Endothelial cell of umbilical vein (primary cell): ENCODE measurements around the gene SPACDR. TPM values are rescaled to one million over a fixed set of nuclear protein-coding genes. Genes with fewer than 3 reads are reported as not detected.
"Not testable (repeated sequence)": the region's sequence is repeated elsewhere in the genome, so short reads cannot be mapped to it uniquely, and the experiment has no call there.

Source experiments
- BruUV-seq: library from RNA; stranded (reverse); fragments of 400-500 nt; replicated peaks from 2 replicates; lab custom pipeline; 2021; lab: Mats Ljungman, UMichigan
- CTCF ChIA-PET: fragments of 300-600, 350-600 bp; sonication (Branson Sonifier 250); formaldehyde crosslinking; loops from one replicate; lab custom pipeline; 2021; ENCODE audit warnings: antibody characterized with exemption, inconsistent platforms; lab: Charles Lee
- POLR2A ChIA-PET: fragments of 300-600, 350-600 bp; sonication (Branson Sonifier 250); formaldehyde crosslinking; loops from one replicate; lab custom pipeline; 2021; ENCODE audit warnings: antibody characterized with exemption, inconsistent platforms; lab: Charles Lee
- DNase-seq: peaks from one replicate; pipeline ENCODE4 v3.0.0-alpha.2; 2011; ENCODE audit warnings: low read depth, low spot score
- FAIRE-seq: peaks from 2 replicates; lab custom pipeline; 2011; peaks lifted over from hg19 to GRCh38; lab: Jason Lieb, UNC
- H2AFZ ChIP-seq: 2 replicates; pipeline ENCODE4 v1.6.0; 2012; ENCODE audit warnings: low read depth, low read length, control low read depth, inconsistent platforms
- H3K27ac ChIP-seq: 2 replicates; pipeline ENCODE4 v1.5.1; 2011; ENCODE audit warnings: low read depth, mild to moderate bottlenecking, control low read depth, low read length, moderate library complexity; ENCODE audit not compliant: insufficient read depth
- H3K27me3 ChIP-seq, 2 experiments: 2 replicates each; pipeline versions ENCODE4 v1.6.0 to v1.6.1; 2011; ENCODE audit warnings: low read length in 2 of 2, mixed read lengths in 1 of 2; ENCODE audit not compliant: control insufficient read depth in 2 of 2, insufficient read depth in 2 of 2
- H3K36me3 ChIP-seq, 2 experiments: 2 replicates in 1 of 2; 3 replicates in 1 of 2; pipeline ENCODE4 v1.5.1; 2011; ENCODE audit warnings: low read length in 2 of 2, mild to moderate bottlenecking in 1 of 2, moderate library complexity in 1 of 2; ENCODE audit not compliant: control insufficient read depth in 2 of 2, insufficient read depth in 2 of 2; ENCODE audit errors: extremely low read depth in 1 of 2
- H3K4me1 ChIP-seq: 3 replicates; pipeline ENCODE4 v1.5.1; 2011; ENCODE audit warnings: mild to moderate bottlenecking, low read length; ENCODE audit not compliant: control insufficient read depth, insufficient read depth; ENCODE audit errors: extremely low read depth
- H3K4me2 ChIP-seq: 2 replicates; pipeline ENCODE4 v1.6.1; 2011; ENCODE audit warnings: low read length, control low read depth, mixed read lengths; ENCODE audit not compliant: insufficient read depth
- H3K4me3 ChIP-seq, 3 experiments: fragments of 200-600 bp in 1 of 3; sonication (generic), shearing (Covaris generic) in 1 of 3; replicated peaks in 1 of 3; 2 replicates each; pipeline ENCODE4 v1.5.1; 2011 to 2016; ENCODE audit warnings: control low read depth in 3 of 3, low read length in 3 of 3, mild to moderate bottlenecking in 2 of 3, inconsistent platforms in 1 of 3, low read depth in 1 of 3, moderate library complexity in 1 of 3; ENCODE audit not compliant: insufficient read depth in 1 of 3
- H3K79me2 ChIP-seq: 2 replicates; pipeline ENCODE4 v1.6.0; 2012; ENCODE audit warnings: low read length, inconsistent platforms; ENCODE audit not compliant: control insufficient read depth, insufficient read depth
- H3K9ac ChIP-seq: replicated peaks from 2 replicates; pipeline ENCODE3; 2011; ENCODE audit warnings: low read length, control low read depth; ENCODE audit not compliant: insufficient read depth; ENCODE audit errors: extremely low read depth
- H3K9me1 ChIP-seq: replicated peaks from 3 replicates; pipeline ENCODE4 v1.6.0; 2011; ENCODE audit warnings: mild to moderate bottlenecking, low read length; ENCODE audit not compliant: control insufficient read depth, insufficient read depth; ENCODE audit errors: extremely low read depth
- H3K9me3 ChIP-seq: replicated peaks from 2 replicates; pipeline ENCODE4 v1.5.1; 2012; ENCODE audit warnings: low read length, inconsistent platforms; ENCODE audit not compliant: control insufficient read depth, insufficient read depth
- H4K20me1 ChIP-seq: replicated peaks from 2 replicates; pipeline ENCODE3; 2011; ENCODE audit warnings: mild to moderate bottlenecking, low read length; ENCODE audit not compliant: control insufficient read depth, insufficient read depth; ENCODE audit errors: extremely low read depth
- EZH2 ChIP-seq: IDR thresholded peaks from 2 replicates; pipeline ENCODE4 v1.6.1; 2012; ENCODE audit warnings: borderline replicate concordance, low read depth, mild to moderate bottlenecking, moderate library complexity, low read length, inconsistent platforms; ENCODE audit not compliant: severe bottlenecking
- FOS ChIP-seq: IDR thresholded peaks from 2 replicates; pipeline ENCODE4 v1.6.1; 2011; ENCODE audit warnings: mild to moderate bottlenecking, low read length, moderate library complexity, borderline replicate concordance; ENCODE audit not compliant: insufficient read depth
- GATA2 ChIP-seq: IDR thresholded peaks from 2 replicates; pipeline ENCODE4 v1.7.0; 2011; ENCODE audit warnings: low read depth, mild to moderate bottlenecking, moderate library complexity, mixed read lengths, low read length; ENCODE audit not compliant: insufficient read length, insufficient read depth
- JUN ChIP-seq: IDR thresholded peaks from 2 replicates; pipeline ENCODE4 v1.6.1; 2011; ENCODE audit warnings: borderline replicate concordance, low read depth; ENCODE audit not compliant: insufficient read length, insufficient read depth
- MYC ChIP-seq: IDR thresholded peaks from one replicate; pipeline ENCODE4 v1.6.1; 2011; ENCODE audit warnings: mild to moderate bottlenecking, low read depth, low read length
- POLR2A ChIP-seq: IDR thresholded peaks from 2 replicates; pipeline ENCODE4 v1.6.1; 2012; ENCODE audit warnings: low read depth, mild to moderate bottlenecking, control low read depth, low read length
- POLR2AphosphoS5 ChIP-seq: IDR thresholded peaks from 2 replicates; pipeline ENCODE4 v1.6.1; 2012; ENCODE audit warnings: low read depth, mild to moderate bottlenecking, control low read depth, low read length, moderate library complexity; ENCODE audit not compliant: insufficient read depth
- dilution Hi-C: fragments of 300-500 bp; cut with MboI; formaldehyde crosslinking; loops from one replicate; pipeline ENCODE4 v1.15.0; 2019; ENCODE audit warnings: low sequenced_read_pairs; ENCODE audit not compliant: extremely low pct_ligation_motif_present
- intact Hi-C: fragments of 100-400 bp; cut with micrococcal nuclease; formaldehyde crosslinking; loops from one replicate; pipeline ENCODE4 v1.10.0; 2022
- polyA plus RNA-seq, 4 experiments: library from polyadenylated mRNA; depleted of rRNA in 3 of 4; stranded (reverse) in 3 of 4; unstranded in 1 of 4; fragments of >200 nt; gene quantifications; 2 replicates each; pipeline versions ENCODE4 v1.2.1 to v1.2.3, GENCODE V29; 2011 to 2012; ENCODE audit warnings: missing spikeins in 1 of 4
- total RNA-seq: library from RNA; stranded (reverse); gene quantifications from 2 replicates; pipeline ENCODE4 v1.2.3, GENCODE V29; 2021
- TF ChIP-seq, protein P1 (sequence below): IDR thresholded peaks from 2 replicates; pipeline ENCODE4 v1.6.1; 2011; ENCODE audit not compliant: insufficient read depth, insufficient read length
- TF ChIP-seq, protein P2 (sequence below), 2 donors: IDR thresholded peaks; 1 replicate in 1 of 2; 2 replicates in 1 of 2; pipeline ENCODE4 v1.5.1; 2011; ENCODE audit warnings: low read length in 2 of 2, mild to moderate bottlenecking in 2 of 2, moderate library complexity in 2 of 2, control low read depth in 1 of 2, inconsistent platforms in 1 of 2, low read depth in 1 of 2; ENCODE audit not compliant: insufficient read depth in 1 of 2; ENCODE audit errors: extremely low read depth in 1 of 2

SPACDR gene
- total and polyA plus RNA-seq, 2 donors (not counting 3 experiments of a cell fraction or from before 2014, with no cell fraction given): 1.6 to 4.1 TPM

DNA sequence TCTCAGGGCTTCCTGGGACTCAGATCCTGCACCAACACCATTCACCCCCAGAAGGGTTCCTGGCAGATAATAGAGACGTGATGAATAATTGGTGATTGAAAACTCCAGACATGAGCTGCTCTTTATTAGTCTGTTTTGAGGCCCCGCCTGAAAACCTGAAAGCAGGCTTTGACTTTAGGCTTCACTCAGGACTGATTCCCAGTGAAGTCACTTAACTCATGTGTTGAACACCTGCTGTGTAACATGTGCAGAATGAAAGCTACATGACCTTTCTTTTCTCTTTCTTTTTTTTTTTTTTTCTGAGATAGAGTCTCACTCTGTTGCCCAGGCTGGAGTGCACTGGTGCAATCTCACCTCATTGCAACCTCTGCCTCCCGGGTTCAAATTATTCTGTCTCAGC is 8.9 kb downstream of the SPACDR start:
- FAIRE-seq: peak; percentile 59
- dilution Hi-C loops: no loop called here
- no peak overlapping the region for H3K4me2 ChIP-seq

DNA sequence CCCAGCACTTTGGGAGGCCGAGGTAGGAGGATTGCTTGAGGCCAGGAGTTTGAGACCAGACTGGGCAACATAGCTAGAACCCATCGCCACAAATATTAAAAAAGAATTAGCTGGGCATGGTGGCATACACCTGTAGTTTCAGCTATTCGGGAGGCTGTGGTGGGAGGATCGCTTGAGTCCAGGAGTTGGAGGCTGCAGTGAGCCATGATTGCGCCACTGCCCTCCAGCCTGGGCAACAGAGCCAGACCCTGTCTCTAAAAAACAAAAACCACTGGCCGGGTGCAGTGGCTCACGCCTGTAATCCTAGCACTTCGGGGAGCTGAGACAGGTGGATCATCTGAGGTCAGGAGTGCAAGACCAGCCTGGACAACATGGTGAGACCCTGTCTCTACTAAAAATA is 10.2 kb downstream of the SPACDR start:
- H3K4me2 ChIP-seq, dilution Hi-C loops, H3K27me3 ChIP-seq, DNase-seq, H3K9ac ChIP-seq, H3K79me2 ChIP-seq, H3K9me3 ChIP-seq, H4K20me1 ChIP-seq, H3K27ac ChIP-seq, intact Hi-C loops, H3K4me3 ChIP-seq, BruUV-seq, H3K36me3 ChIP-seq, H3K9me1 ChIP-seq, H2AFZ ChIP-seq: not testable (repeated sequence)
- peak; percentile 15 for FAIRE-seq
- ChIA-PET POLR2A (interaction anchor here (1.1 kb wide), 1 partner anchor 223 kb away, joined by 5 read pairs; no protein-coding TSS in a partner anchor), CTCF (interaction anchor here (0.7 to 3.8 kb wide), 4 partner anchors 9 to 110 kb away, joined by 3 to 38 read pairs (median 10); partner anchors contain the start of gene SPACDR)
- H3K4me1 ChIP-seq: peaks cover 14% of the 10 kb centered on the region

More for the DNA sequence above, 8.9 kb downstream of the SPACDR start:
- no peak for DNase-seq
- BruUV-seq: no TSS peak
- TF ChIP-seq, protein P1, sequence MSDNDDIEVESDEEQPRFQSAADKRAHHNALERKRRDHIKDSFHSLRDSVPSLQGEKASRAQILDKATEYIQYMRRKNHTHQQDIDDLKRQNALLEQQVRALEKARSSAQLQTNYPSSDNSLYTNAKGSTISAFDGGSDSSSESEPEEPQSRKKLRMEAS: no peak
- TF ChIP-seq EZH2: no peak
- no peak for TF ChIP-seq JUN
- TF ChIP-seq FOS: no peak
- no peak for TF ChIP-seq POLR2AphosphoS5
- no peak for TF ChIP-seq MYC
- no peak for TF ChIP-seq GATA2
- TF ChIP-seq POLR2A: no peak
- TF ChIP-seq, protein P2, sequence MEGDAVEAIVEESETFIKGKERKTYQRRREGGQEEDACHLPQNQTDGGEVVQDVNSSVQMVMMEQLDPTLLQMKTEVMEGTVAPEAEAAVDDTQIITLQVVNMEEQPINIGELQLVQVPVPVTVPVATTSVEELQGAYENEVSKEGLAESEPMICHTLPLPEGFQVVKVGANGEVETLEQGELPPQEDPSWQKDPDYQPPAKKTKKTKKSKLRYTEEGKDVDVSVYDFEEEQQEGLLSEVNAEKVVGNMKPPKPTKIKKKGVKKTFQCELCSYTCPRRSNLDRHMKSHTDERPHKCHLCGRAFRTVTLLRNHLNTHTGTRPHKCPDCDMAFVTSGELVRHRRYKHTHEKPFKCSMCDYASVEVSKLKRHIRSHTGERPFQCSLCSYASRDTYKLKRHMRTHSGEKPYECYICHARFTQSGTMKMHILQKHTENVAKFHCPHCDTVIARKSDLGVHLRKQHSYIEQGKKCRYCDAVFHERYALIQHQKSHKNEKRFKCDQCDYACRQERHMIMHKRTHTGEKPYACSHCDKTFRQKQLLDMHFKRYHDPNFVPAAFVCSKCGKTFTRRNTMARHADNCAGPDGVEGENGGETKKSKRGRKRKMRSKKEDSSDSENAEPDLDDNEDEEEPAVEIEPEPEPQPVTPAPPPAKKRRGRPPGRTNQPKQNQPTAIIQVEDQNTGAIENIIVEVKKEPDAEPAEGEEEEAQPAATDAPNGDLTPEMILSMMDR (IDR thresholded peaks at IDR 0.05; ENCODE audit: extremely low read depth in 1 of 2, insufficient read depth in 1 of 2, low read depth in 1 of 2, low read length in 2 of 2): no peak
- no peak overlapping the region for H3K9ac ChIP-seq
- no peak overlapping the region for H3K4me3 ChIP-seq
- POLR2A ChIA-PET: interaction anchor here (0.5 to 1.8 kb wide), 5 partner anchors 10 to 689 kb away, joined by 3 to 11 read pairs (median 4); partner anchors contain the start of genes FBXO24, LRCH4 and PPP1R35
- CTCF ChIA-PET: interaction anchor here (0.8 to 3.8 kb wide), 8 partner anchors 9 to 47 kb away, joined by 3 to 38 read pairs (median 6); partner anchors contain the start of genes MEPCE and SPACDR
- intact Hi-C loops: no loop called here
- H3K27ac ChIP-seq: peak overlapping the region; percentile 2
- H4K20me1 ChIP-seq: no peaks in the 10 kb centered on the region
- no peaks in the 10 kb centered on the region for H3K9me3 ChIP-seq
- H3K27me3 ChIP-seq: no peaks in the 10 kb centered on the region
- H3K79me2 ChIP-seq: no peaks in the 10 kb centered on the region
- no peaks in the 10 kb centered on the region for H3K9me1 ChIP-seq
- H3K4me1 ChIP-seq: peaks cover 12% of the 10 kb centered on the region
- no peak overlapping the region for H2AFZ ChIP-seq
- peaks cover 0 to 4% of the 10 kb centered on the region in 2 experiments for H3K36me3 ChIP-seq
